Lower leg skin (tissue), 4 donors: ENCODE measurements around the gene COX7B2. TPM values are rescaled to one million over a fixed set of nuclear protein-coding genes. Genes with fewer than 3 reads are reported as not detected.

Experiments used
- DNase-seq, 2 donors: peaks; one replicate each; pipeline ENCODE4 v3.0.0-alpha.2; 2019; ENCODE audit warnings: low spot score in 2 of 2
- H3K4me3 ChIP-seq: fragments of 200-600 bp; sonication (generic); 2 replicates; pipeline ENCODE4 v1.5.1; 2017; ENCODE audit warnings: mild to moderate bottlenecking, low read depth; ENCODE audit not compliant: poor library complexity, severe bottlenecking
- CTCF ChIP-seq, 3 donors: fragments of 450-650 bp; IDR thresholded peaks; one replicate each; pipeline ENCODE4 v1.5.1; 2016; ENCODE audit warnings: antibody characterized with exemption in 3 of 3, mild to moderate bottlenecking in 3 of 3, moderate library complexity in 2 of 3
- POLR2A ChIP-seq, 2 donors: fragments of 450-650 bp; IDR thresholded peaks; one replicate each; pipeline ENCODE4 v1.6.1; 2016 to 2017; ENCODE audit warnings: antibody characterized with exemption in 2 of 2, mild to moderate bottlenecking in 1 of 2, moderate library complexity in 1 of 2
- WGBS, 2 donors: methylation state at CpG; one replicate each; pipeline ENCODE4 v1.1.5; 2018; 5-methylcytosine and 5-hydroxymethylcytosine counted together
- intact Hi-C: fragments of 100-400 bp; cut with DNase I; formaldehyde crosslinking; loops from one replicate; pipeline ENCODE4 v1.15.0; 2023; ENCODE audit warnings: low total_unique reads
- total RNA-seq, 4 donors: library from RNA; depleted of rRNA; stranded (reverse); fragments of >200 nt; gene quantifications; one replicate each; pipeline ENCODE4 v1.1.0, GENCODE V29; 2016

Gene COX7B2
- total RNA-seq, 4 donors from 2014 or later: not detected

GRCh38 chr4:46793036-46793435 lies 116.0 kb downstream of the COX7B2 start:
- H3K4me3 ChIP-seq: no peak overlapping the region
- intact Hi-C loops: no loop called here
- WGBS, 2 donors: 72 to 73% methylated on average over 6 of the region's 6 CpGs
- DNase-seq: no peak
- TF ChIP-seq POLR2A (IDR thresholded peaks at IDR 0.05) (no peak), CTCF (IDR thresholded peaks at IDR 0.05) (no peak)

- WGBS, 2 donors: 93 to 94% methylated on average over 15 to 17 of the region's 25 CpGs
- no peak overlapping the region for H3K4me3 ChIP-seq
- intact Hi-C loops: no loop called here
- TF ChIP-seq POLR2A (IDR thresholded peaks at IDR 0.05): no peak
- no peak for DNase-seq
Measured at GRCh38 chr4:46781434-46782092, 127.5 kb downstream of the COX7B2 start.

- intact Hi-C loops: no loop called here
- 100% methylated on average over 1 to 2 of the region's 2 CpGs for WGBS, 2 donors
- H3K4me3 ChIP-seq: no peak overlapping the region
- peak in 1 of 2 donors; percentile 75 for DNase-seq
- no peak for TF ChIP-seq POLR2A (IDR thresholded peaks at IDR 0.05)
- TF ChIP-seq CTCF (IDR thresholded peaks at IDR 0.05): no peak
Measured at GRCh38 chr4:46765465-46765864, 143.6 kb downstream of the COX7B2 start.

GRCh38 chr4:46730075-46730474 lies 179.0 kb downstream of the COX7B2 start:
- intact Hi-C loops: no loop called here
- TF ChIP-seq POLR2A (IDR thresholded peaks at IDR 0.05): no peak
- TF ChIP-seq CTCF (IDR thresholded peaks at IDR 0.05): no peak
- DNase-seq: no peak
- WGBS, 2 donors: 70 to 81% methylated on average over 3 of the region's 3 CpGs
- H3K4me3 ChIP-seq: no peak overlapping the region

- 26 to 36% methylated on average over 1 of the region's 1 CpG for WGBS, 2 donors
- no peak for DNase-seq
- TF ChIP-seq POLR2A (IDR thresholded peaks at IDR 0.05) (no peak), CTCF (IDR thresholded peaks at IDR 0.05) (no peak)
- H3K4me3 ChIP-seq: no peak overlapping the region
- intact Hi-C loops: no loop called here
Measured at GRCh38 chr4:46720055-46720454, 189.0 kb downstream of the COX7B2 start.

- TF ChIP-seq POLR2A (IDR thresholded peaks at IDR 0.05) (no peak), CTCF (IDR thresholded peaks at IDR 0.05) (no peak)
- intact Hi-C loops: no loop called here
- no peak overlapping the region for H3K4me3 ChIP-seq
- WGBS, 2 donors: 74 to 75% methylated on average over 1 of the region's 1 CpG
- DNase-seq: no peak
Measured at GRCh38 chr4:46717950-46718349, 191.1 kb downstream of the COX7B2 start.
